Measurements from ENCODE around the gene CYP4F3.

Gene CYP4F3

DNA sequence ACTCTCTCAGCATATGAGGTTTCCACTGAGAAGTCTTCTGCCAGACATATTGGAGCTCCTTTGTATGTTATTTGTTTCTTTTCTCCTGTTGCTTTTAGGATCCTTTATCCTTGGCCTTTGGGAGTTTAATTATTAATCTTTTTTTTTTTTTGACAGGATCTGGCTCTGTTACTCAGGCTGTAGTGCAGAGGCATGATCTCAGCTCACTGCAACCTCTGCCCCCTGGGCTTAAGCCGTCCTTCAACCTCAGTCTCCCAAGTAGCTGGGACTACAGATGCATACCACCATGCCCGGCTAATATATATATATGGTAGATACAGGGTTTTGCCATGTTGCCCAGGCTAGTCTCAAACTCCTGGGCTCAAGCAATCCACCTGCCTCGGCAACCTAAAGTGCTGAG lies 6.6 kb upstream of the CYP4F3 start:
- Histone ChIP-seq H3K4ac (ENCODE audit: low read depth, low read length) (no peak overlapping the region), H3K18ac (ENCODE audit: low read length) (no peak overlapping the region), H2BK5ac (ENCODE audit: low read length) (no peak overlapping the region), H2AK5ac (ENCODE audit: low read length) (no peak overlapping the region), H2BK15ac (replicated peaks; ENCODE audit: low read depth) (no peak overlapping the region), H3K36me3 (ENCODE audit: control insufficient read depth, insufficient read depth, low read length) (no peaks in the 10 kb centered on the region), H3K4me1 (ENCODE audit: control insufficient read depth, low read depth, low read length) (no peaks in the 10 kb centered on the region), H3K56ac (ENCODE audit: low read length) (no peak overlapping the region), H3K79me1 (ENCODE audit: low read length) (no peaks in the 10 kb centered on the region), H4K5ac (ENCODE audit: low read length) (no peak overlapping the region), H2BK120ac (ENCODE audit: low read depth, low read length) (no peak overlapping the region), H3K4me3 (ENCODE audit: low read length) (no peak overlapping the region), H3K27me3 (ENCODE audit: insufficient read depth, low read length, poor library complexity) (no peaks in the 10 kb centered on the region), H3K23ac (ENCODE audit: low read length) (no peak overlapping the region), H4K8ac (ENCODE audit: low read depth, low read length) (no peak overlapping the region), H3K4me2 (ENCODE audit: low read length) (no peak overlapping the region), H3K79me2 (ENCODE audit: control insufficient read depth, insufficient read depth, low read length) (no peaks in the 10 kb centered on the region), H3K9ac (ENCODE audit: low read length) (no peak overlapping the region), H3K27ac (ENCODE audit: low read depth, low read length) (no peak overlapping the region)
- no CpG with 5 or more reads among the region's 3 CpGs for WGBS (ENCODE audit: extremely low coverage, insufficient coverage, low lambda C conversion rate)
- no peak for DNase-seq

- no peak overlapping the region for H2BK5ac ChIP-seq (ENCODE audit: low read length)
- no peak overlapping the region for H3K4ac ChIP-seq (ENCODE audit: low read depth, low read length)
- no peak overlapping the region for H4K5ac ChIP-seq (ENCODE audit: low read length)
- DNase-seq, result no peak
- H2BK120ac ChIP-seq (ENCODE audit: low read depth, low read length), result no peak overlapping the region
- H3K4me1 ChIP-seq (ENCODE audit: control insufficient read depth, low read depth, low read length), result no peaks in the 10 kb centered on the region
- H3K27ac ChIP-seq (ENCODE audit: low read depth, low read length), result no peak overlapping the region
- no peak overlapping the region for H3K23ac ChIP-seq (ENCODE audit: low read length)
- no peak overlapping the region for H2AK5ac ChIP-seq (ENCODE audit: low read length)
- H4K8ac ChIP-seq (ENCODE audit: low read depth, low read length), result no peak overlapping the region
- no peak overlapping the region for H3K56ac ChIP-seq (ENCODE audit: low read length)
- no peak overlapping the region for H3K9ac ChIP-seq (ENCODE audit: low read length)
- no peak overlapping the region for H3K4me2 ChIP-seq (ENCODE audit: low read length)
- WGBS (ENCODE audit: extremely low coverage, insufficient coverage, low lambda C conversion rate), result no CpG with 5 or more reads among the region's 2 CpGs
- no peaks in the 10 kb centered on the region for H3K27me3 ChIP-seq (ENCODE audit: insufficient read depth, low read length, poor library complexity)
- H3K79me1 ChIP-seq (ENCODE audit: low read length), result no peaks in the 10 kb centered on the region
- H3K79me2 ChIP-seq (ENCODE audit: control insufficient read depth, insufficient read depth, low read length), result no peaks in the 10 kb centered on the region
- no peak overlapping the region for H2BK15ac ChIP-seq (replicated peaks; ENCODE audit: low read depth)
- no peak overlapping the region for H3K4me3 ChIP-seq (ENCODE audit: low read length)
- H3K18ac ChIP-seq (ENCODE audit: low read length), result no peak overlapping the region
- H3K36me3 ChIP-seq (ENCODE audit: control insufficient read depth, insufficient read depth, low read length), result no peaks in the 10 kb centered on the region
Observed at GRCh38 chr19:15635016-15635805, 5.5 kb upstream of the CYP4F3 start.

GRCh38 chr19:15636026-15636425 lies 4.7 kb upstream of the CYP4F3 start:
- Histone ChIP-seq H2AK5ac (ENCODE audit: low read length) (no peak overlapping the region), H4K5ac (ENCODE audit: low read length) (no peak overlapping the region), H3K4me3 (ENCODE audit: low read length) (no peak overlapping the region), H3K9ac (ENCODE audit: low read length) (no peak overlapping the region), H3K4ac (ENCODE audit: low read depth, low read length) (no peak overlapping the region), H3K79me2 (ENCODE audit: control insufficient read depth, insufficient read depth, low read length) (no peaks in the 10 kb centered on the region), H2BK15ac (replicated peaks; ENCODE audit: low read depth) (no peak overlapping the region), H3K56ac (ENCODE audit: low read length) (no peak overlapping the region), H2BK120ac (ENCODE audit: low read depth, low read length) (no peak overlapping the region), H2BK5ac (ENCODE audit: low read length) (no peak overlapping the region), H3K23ac (ENCODE audit: low read length) (no peak overlapping the region), H3K36me3 (ENCODE audit: control insufficient read depth, insufficient read depth, low read length) (no peaks in the 10 kb centered on the region), H3K27ac (ENCODE audit: low read depth, low read length) (no peak overlapping the region), H3K4me1 (ENCODE audit: control insufficient read depth, low read depth, low read length) (no peaks in the 10 kb centered on the region), H3K18ac (ENCODE audit: low read length) (no peak overlapping the region), H3K79me1 (ENCODE audit: low read length) (no peaks in the 10 kb centered on the region), H3K4me2 (ENCODE audit: low read length) (no peak overlapping the region), H3K27me3 (ENCODE audit: insufficient read depth, low read length, poor library complexity) (no peaks in the 10 kb centered on the region), H4K8ac (ENCODE audit: low read depth, low read length) (no peak overlapping the region)
- whole genome bisulfite sequencing (ENCODE audit: extremely low coverage, insufficient coverage, low lambda C conversion rate), result no CpG with 5 or more reads among the region's 2 CpGs
- DNase-seq, result no peak

- Histone ChIP-seq H3K27me3 (ENCODE audit: insufficient read depth, low read length, poor library complexity) (no peaks in the 10 kb centered on the region), H3K23ac (ENCODE audit: low read length) (no peak overlapping the region), H2BK120ac (ENCODE audit: low read depth, low read length) (no peak overlapping the region), H2AK5ac (ENCODE audit: low read length) (no peak overlapping the region), H2BK5ac (ENCODE audit: low read length) (no peak overlapping the region), H3K79me2 (ENCODE audit: control insufficient read depth, insufficient read depth, low read length) (no peaks in the 10 kb centered on the region), H4K8ac (ENCODE audit: low read depth, low read length) (no peak overlapping the region), H3K79me1 (ENCODE audit: low read length) (no peaks in the 10 kb centered on the region), H3K4me1 (ENCODE audit: control insufficient read depth, low read depth, low read length) (no peaks in the 10 kb centered on the region), H3K4me3 (ENCODE audit: low read length) (no peak overlapping the region), H3K27ac (ENCODE audit: low read depth, low read length) (no peak overlapping the region), H4K5ac (ENCODE audit: low read length) (no peak overlapping the region), H3K9ac (ENCODE audit: low read length) (no peak overlapping the region), H3K4me2 (ENCODE audit: low read length) (no peak overlapping the region), H3K18ac (ENCODE audit: low read length) (no peak overlapping the region), H3K56ac (ENCODE audit: low read length) (no peak overlapping the region), H2BK15ac (replicated peaks; ENCODE audit: low read depth) (no peak overlapping the region), H3K4ac (ENCODE audit: low read depth, low read length) (no peak overlapping the region), H3K36me3 (ENCODE audit: control insufficient read depth, insufficient read depth, low read length) (no peaks in the 10 kb centered on the region)
- DNase-seq, result no peak
Observed at GRCh38 chr19:15639596-15639995, 1.1 kb upstream of the CYP4F3 start.

DNA sequence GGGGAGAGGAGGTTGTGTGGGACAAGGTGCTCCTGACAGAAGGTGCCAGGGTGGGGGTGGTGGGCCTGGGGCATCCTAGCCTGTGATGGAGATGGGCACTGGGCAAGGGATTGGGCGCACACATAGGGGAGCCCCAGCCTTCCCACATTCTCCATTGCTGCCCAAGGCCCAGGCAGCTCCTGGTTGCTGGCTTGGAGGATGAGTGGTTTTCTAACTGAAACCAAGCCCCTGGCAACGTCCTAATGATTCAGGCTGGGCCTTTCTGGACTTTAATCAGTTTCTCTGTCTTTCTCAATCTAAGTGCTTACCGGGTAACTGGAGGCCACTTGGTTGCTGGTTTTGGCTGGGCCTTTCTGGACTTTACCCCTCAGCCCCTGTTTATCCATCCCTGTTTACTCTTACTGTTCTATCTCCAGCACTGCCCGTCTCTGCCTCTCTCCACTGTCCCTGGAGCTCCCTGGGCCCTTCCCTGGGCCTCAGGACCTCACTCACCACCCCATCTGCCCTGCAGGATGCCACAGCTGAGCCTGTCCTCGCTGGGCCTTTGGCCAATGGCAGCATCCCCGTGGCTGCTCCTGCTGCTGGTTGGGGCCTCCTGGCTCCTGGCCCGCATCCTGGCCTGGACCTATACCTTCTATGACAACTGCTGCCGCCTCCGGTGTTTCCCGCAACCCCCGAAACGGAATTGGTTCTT lies 354 bp downstream of the CYP4F3 start:
- Histone ChIP-seq H2AK5ac (ENCODE audit: low read length) (no peak overlapping the region), H3K79me2 (ENCODE audit: control insufficient read depth, insufficient read depth, low read length) (no peaks in the 10 kb centered on the region), H3K27me3 (ENCODE audit: insufficient read depth, low read length, poor library complexity) (no peaks in the 10 kb centered on the region), H2BK120ac (ENCODE audit: low read depth, low read length) (no peak overlapping the region), H3K4me2 (ENCODE audit: low read length) (no peak overlapping the region), H3K18ac (ENCODE audit: low read length) (no peak overlapping the region), H2BK5ac (ENCODE audit: low read length) (no peak overlapping the region), H3K56ac (ENCODE audit: low read length) (no peak overlapping the region), H3K79me1 (ENCODE audit: low read length) (no peaks in the 10 kb centered on the region), H2BK15ac (replicated peaks; ENCODE audit: low read depth) (no peak overlapping the region), H3K27ac (ENCODE audit: low read depth, low read length) (no peak overlapping the region), H3K23ac (ENCODE audit: low read length) (no peak overlapping the region), H3K4me3 (ENCODE audit: low read length) (no peak overlapping the region), H4K8ac (ENCODE audit: low read depth, low read length) (no peak overlapping the region), H4K5ac (ENCODE audit: low read length) (no peak overlapping the region), H3K4ac (ENCODE audit: low read depth, low read length) (no peak overlapping the region), H3K9ac (ENCODE audit: low read length) (no peak overlapping the region), H3K36me3 (ENCODE audit: control insufficient read depth, insufficient read depth, low read length) (no peaks in the 10 kb centered on the region), H3K4me1 (ENCODE audit: control insufficient read depth, low read depth, low read length) (no peaks in the 10 kb centered on the region)
- no peak for DNase-seq
- no CpG with 5 or more reads among the region's 12 CpGs for WGBS (ENCODE audit: extremely low coverage, insufficient coverage, low lambda C conversion rate)

All from mesendoderm (in vitro differentiated cells).